Activated CD8-positive, alpha-beta memory T cell treated with anti-CD3 and anti-CD28 coated beads, Interleukin-2, amount 50 U/mL, for 24 hours (primary cell): Measurements from ENCODE around the gene C22orf42.
"Not testable (repeated sequence)": the region's sequence is repeated elsewhere in the genome, so short reads cannot be mapped to it uniquely, and the experiment has no call there.

ENCODE experiments used
- DNase-seq: peaks from one replicate; pipeline ENCODE4 v3.0.0-alpha.2; 2020; ENCODE audit errors: extremely low read depth

Gene C22orf42

GRCh38 chr22:32158712-32159533 is at the start of gene C22orf42:
Gene C22orf42 (minus strand): TSS chr22:32159303. CDS start chr22:32159215, 88 bp downstream.
- DNase-seq: no peak

- DNase-seq: no peak
Measured at GRCh38 chr22:32208681-32209080, 49.6 kb upstream of the C22orf42 start.

- no peak for DNase-seq
Measured at GRCh38 chr22:32207971-32208480, 48.9 kb upstream of the C22orf42 start.

GRCh38 chr22:32206774-32207758 is 48.0 kb upstream of the C22orf42 start:
- DNase-seq: no peak

- no peak for DNase-seq
Measured at GRCh38 chr22:32205974-32206773, 47.1 kb upstream of the C22orf42 start.

GRCh38 chr22:32204856-32205722 is 46.0 kb upstream of the C22orf42 start, which contains the start of gene RFPL2:
Gene RFPL2 (minus strand): TSS chr22:32205073. CDS start chr22:32202451, 2,622 bp downstream.
- peak; percentile 10 for DNase-seq

- DNase-seq: no peak
Measured at GRCh38 chr22:32204040-32204855, 45.1 kb upstream of the C22orf42 start.

GRCh38 chr22:32203181-32204039 is 44.3 kb upstream of the C22orf42 start:
- DNase-seq: no peak

GRCh38 chr22:32202539-32203180 is 43.6 kb upstream of the C22orf42 start:
- no peak for DNase-seq

GRCh38 chr22:32202161-32202538 is 43.0 kb upstream of the C22orf42 start:
- no peak for DNase-seq

GRCh38 chr22:32200752-32201151 is 41.6 kb upstream of the C22orf42 start:
- DNase-seq: no peak

GRCh38 chr22:32199961-32200360 is 40.9 kb upstream of the C22orf42 start:
- no peak for DNase-seq

- DNase-seq: no peak
Measured at GRCh38 chr22:32199341-32199740, 40.2 kb upstream of the C22orf42 start.

GRCh38 chr22:32197553-32198226 is 38.6 kb upstream of the C22orf42 start:
- not testable (repeated sequence) for DNase-seq

GRCh38 chr22:32195900-32196299 is 36.8 kb upstream of the C22orf42 start:
- DNase-seq: not testable (repeated sequence)

GRCh38 chr22:32193346-32193745 is 34.2 kb upstream of the C22orf42 start:
- not testable (repeated sequence) for DNase-seq

GRCh38 chr22:32191021-32191420 is 31.9 kb upstream of the C22orf42 start:
- not testable (repeated sequence) for DNase-seq
